K562 treated with DMSO at 1 percent for 24 hours (cell line): ENCODE data around the gene APBA2. TPM values are rescaled to one million over a fixed set of nuclear protein-coding genes. Genes with fewer than 3 reads are reported as not detected.

ENCODE experiments used
- total RNA-seq: library from RNA; unstranded; fragments of 300-600 nt; gene quantifications from 2 replicates; pipeline ENCODE4 v1.2.3, GENCODE V29; 2022; ENCODE audit warnings: low read depth; ENCODE audit not compliant: insufficient read depth

The APBA2 gene
- 25.8 and 31.4 TPM in 2 replicates for total RNA-seq

DNA sequence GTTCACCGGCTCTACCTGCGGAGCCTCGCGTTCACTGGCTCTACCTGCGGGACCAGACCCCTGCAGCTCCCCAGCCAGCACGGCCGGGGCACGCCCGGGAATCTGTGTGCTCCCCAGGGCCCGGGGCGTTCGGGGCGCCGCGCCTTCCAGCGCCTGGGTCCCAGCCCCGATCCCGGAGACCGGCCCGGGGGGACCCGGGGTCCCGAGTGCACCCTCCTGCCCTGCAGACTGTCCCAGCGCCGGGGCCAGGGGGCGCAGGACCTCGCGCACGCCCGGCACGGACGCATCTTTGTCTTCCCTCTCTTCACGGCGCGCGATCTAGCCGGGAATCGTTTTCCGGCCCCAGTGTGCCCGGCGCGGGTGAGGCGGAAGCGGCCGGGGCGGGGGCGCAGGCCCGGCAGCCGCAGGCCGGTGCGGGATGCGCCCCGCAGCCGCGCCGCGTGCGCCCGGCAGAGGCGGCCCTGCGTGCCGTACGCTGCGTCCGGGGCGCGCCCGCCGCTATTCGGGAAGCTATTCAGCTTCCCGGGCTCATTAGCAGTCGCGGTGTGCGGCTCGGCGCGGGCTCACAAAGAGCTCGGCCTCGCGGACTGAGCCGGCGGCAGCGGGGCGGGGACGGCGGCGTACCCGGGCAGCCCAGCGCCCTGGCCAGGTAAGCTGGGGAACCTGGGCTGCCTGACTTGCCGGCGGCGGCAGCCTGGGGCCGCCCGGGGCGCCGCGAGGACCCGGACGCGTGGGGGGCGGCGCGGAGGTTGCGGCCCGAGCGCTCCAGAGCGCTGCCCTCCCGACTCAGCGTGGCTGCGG lies at the start of gene APBA2:
APBA2 (plus strand) TSS at position 345 of the 801 bp plus-strand sequence. CDS start 167,911 bp downstream, outside the sequence.

DNA sequence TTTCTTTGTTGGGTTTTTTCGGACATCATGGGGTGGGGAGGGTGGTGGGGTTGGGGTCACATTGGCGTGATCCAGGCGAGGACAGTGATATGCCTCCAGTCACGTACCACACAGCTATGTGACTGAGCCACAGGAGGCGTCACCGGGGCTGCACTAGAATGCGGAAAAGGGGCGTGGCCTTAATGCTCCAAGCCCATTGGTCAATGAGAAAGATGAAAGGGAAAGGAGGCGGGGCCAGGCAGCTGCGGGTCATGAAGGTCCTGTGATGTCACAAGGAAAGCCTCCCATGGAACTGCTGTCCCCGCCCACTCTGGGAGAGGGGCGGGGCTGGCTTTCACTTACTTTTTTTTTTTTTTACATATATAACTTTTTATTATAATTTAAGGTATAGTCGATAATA lies 37.3 kb upstream of the APBA2 start, which contains the start of gene GOLGA6L7:
GOLGA6L7 (minus strand) TSS at position 124 of the 400 bp plus-strand sequence; CDS start at position 29, 95 bp downstream.

Other genes starting within 250 kb of the APBA2 start
- not detected in 2 replicates for gene GOLGA8M, start 173.6 kb upstream of the APBA2 start, total RNA-seq
- 0.16 and 0.25 TPM in 2 replicates for gene GOLGA6L7, start 37.3 kb upstream of the APBA2 start, total RNA-seq